COLO829 (cell line): ENCODE measurements around the gene ACP6.
"Not testable (repeated sequence)": the region's sequence is repeated elsewhere in the genome, so short reads cannot be mapped to it uniquely, and the experiment has no call there.

Experiments used
- DNase-seq: peaks from one replicate; pipeline ENCODE4 v3.0.0; 2012; ENCODE audit warnings: low spot score

The ACP6 gene

DNA sequence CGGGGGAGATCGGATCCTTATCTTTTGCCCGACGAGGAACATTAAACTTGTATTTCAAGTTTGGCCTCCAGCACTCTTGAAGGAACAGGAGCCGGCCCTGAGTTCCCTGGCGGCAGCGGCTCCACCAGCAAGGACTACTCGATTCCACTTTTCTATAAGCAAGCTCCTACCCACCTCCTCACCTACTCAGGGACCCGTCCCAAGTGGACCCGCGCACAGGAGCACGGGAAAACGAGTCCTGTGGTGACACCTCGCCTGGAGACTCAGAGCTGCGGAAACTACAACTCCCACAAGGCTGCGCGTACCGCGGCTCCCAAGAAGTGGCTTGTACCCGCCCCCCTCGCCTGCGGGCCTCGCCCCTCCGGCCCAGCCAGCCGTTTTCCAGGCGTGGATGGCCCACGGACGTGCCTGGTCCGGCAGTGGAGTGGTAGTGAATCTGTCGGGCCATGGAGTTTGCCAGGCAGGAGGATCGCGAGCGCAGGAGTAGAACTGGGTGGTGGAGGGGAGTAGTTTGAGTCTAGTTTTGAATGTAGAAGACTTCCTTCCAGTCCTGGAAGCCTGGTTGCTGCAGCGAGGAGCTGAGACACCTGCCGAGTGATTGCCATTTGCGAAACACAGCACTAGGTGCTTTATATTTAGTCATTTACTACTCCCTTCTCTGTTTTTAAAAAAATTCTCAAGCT lies at the start of gene ACP6:
TSS of gene ACP6 (minus strand) at position 206 of the 683 bp plus-strand sequence. CDS start 476 bp downstream, outside the sequence.
- peak; percentile 89 for DNase-seq

DNA sequence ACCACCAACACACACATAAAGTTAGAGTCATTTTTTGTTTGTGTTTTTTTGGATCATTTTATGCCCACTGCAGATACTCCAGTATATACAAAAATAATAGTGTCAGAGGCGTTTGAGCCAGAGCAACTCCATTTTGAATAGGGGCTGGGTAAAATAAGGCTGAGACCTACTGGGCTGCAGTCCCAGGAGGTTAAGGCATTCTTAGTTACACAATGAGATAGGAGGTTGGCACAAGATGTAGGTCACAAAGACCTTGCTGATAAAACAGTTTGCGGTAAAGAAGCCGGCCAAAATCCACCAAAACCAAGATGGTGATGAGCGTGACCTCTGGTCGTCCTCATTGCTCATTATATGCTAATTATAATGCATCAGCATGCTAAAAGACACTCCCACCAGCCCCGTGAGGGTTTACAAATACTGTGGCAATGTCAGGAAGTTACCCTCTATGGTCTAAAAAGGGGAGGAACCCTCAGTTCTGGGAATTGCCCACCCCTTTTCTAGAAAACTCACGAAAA lies 49.4 kb upstream of the ACP6 start:
- DNase-seq = no peak

GRCh38 chr1:147719029-147719698 lies 48.8 kb upstream of the ACP6 start:
- DNase-seq = no peak

GRCh38 chr1:147717706-147718097 lies 47.4 kb upstream of the ACP6 start:
- DNase-seq = no peak

DNA sequence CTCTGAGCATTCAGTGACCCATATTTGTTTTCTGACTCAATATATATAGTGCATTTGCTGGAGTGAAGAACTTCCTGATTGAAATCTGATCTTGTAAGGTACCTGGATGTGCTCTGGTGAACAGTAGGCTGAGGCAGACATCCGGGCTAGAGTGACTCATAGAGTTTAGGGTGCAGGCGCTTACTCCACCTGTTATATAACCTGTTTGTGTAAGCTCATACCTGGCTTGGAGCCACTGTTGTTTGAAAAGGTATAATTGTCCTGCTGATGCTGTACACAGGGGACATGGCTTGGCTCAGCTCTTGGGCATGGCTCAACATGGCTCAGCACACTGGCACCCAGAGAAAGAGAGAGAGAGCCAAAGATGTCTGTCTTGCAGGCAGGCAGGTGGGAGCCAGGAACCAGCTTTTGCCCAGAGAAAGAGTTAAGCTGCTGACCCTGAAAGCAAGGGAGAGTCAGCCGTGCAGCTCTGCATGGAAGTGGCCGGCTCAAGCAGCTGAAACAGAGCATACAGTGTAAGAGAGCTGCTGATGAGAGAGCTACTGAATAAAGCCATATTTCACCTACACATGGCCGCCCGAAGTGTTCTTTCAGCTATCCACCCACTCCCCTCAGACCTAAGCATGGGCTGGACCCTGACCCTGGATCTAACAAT lies 46.9 kb upstream of the ACP6 start:
- no peak for DNase-seq

DNA sequence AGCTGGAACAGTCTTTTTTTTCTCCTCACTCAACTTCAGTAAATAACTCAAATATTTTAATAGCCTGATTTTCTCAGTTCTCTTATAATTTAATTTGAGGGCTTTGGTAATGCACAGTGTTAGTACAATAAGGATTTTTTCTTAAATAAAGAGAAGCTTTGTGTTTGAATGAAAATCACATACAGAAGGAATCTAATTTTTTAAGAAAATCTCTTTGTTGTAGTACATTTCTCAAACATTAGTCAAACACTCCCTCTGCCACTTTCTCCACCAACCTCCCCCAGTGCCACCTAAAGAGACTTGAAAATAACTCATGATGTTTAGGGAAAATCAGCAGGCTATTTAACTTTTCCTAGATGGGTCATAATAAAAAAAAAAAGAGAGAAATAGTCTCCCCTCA lies 42.3 kb upstream of the ACP6 start:
- DNase-seq = peak; percentile 64

GRCh38 chr1:147700042-147701006 lies 30.0 kb upstream of the ACP6 start:
- DNase-seq = peak; percentile 92

DNA sequence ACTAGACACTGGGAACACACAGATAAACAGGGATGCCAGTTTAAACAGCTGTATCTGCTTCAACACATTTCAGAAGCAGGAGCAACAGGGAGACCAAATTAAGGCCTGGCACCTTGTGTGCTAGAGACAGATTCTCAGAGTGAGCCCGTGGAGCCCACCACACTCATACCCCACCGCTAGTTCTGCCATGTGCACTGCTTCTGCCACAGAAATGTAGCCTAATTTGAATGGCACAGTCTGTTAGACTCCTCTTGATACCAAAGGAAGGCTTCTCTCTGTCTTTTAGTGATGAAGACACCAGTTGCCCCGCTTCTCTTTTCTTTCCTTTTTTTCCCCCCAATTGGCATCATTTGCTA lies 29.3 kb upstream of the ACP6 start:
- DNase-seq = no peak

- DNase-seq = no peak
Observed at GRCh38 chr1:147683163-147683763, 12.9 kb upstream of the ACP6 start.

DNA sequence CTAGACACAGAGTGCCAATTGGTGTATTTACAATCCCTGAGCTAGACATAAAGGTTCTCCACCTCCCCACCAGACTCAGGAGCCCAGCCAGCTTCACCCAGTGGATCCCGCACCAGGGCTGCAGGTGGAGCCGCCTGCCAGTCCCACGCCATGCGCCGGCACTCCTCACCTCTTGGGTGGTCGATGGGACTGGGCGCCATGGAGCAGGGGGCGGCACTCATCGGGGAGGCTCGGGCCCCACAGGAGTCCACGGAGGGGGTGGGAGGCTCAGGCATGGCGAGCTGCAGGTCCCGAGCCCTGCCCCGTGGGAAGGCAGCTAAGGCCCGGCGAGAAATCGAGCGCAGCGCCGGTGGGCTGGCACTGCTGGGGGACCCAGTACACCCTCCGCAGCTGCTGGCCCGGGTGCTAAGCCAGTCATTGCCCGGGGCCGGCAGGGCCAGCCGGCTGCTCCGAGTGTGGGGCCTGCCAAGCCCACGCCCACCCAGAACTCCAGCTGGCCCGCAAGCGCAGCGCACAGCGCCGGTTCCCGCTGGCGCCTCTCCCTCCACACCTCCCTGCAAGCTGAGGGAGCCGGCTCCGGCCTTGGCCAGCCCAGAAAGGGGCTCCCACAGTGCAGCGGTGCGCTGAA lies 10.4 kb upstream of the ACP6 start:
- DNase-seq = not testable (repeated sequence)

- DNase-seq = not testable (repeated sequence)
Observed at GRCh38 chr1:147677681-147678080, 7.4 kb upstream of the ACP6 start.

GRCh38 chr1:147676311-147677085 lies 6.2 kb upstream of the ACP6 start:
- DNase-seq = peak; percentile 98

GRCh38 chr1:147673816-147674215 lies 3.5 kb upstream of the ACP6 start:
- DNase-seq = no peak

- DNase-seq = no peak
Observed at GRCh38 chr1:147673406-147673805, 3.1 kb upstream of the ACP6 start.

- peak; percentile 43 for DNase-seq
Observed at GRCh38 chr1:147669469-147670318, 630 bp downstream of the ACP6 start.

GRCh38 chr1:147665521-147665920 lies 4.8 kb downstream of the ACP6 start:
- DNase-seq = peak; percentile 26

GRCh38 chr1:147664206-147664605 lies 6.1 kb downstream of the ACP6 start:
- DNase-seq = no peak

DNA sequence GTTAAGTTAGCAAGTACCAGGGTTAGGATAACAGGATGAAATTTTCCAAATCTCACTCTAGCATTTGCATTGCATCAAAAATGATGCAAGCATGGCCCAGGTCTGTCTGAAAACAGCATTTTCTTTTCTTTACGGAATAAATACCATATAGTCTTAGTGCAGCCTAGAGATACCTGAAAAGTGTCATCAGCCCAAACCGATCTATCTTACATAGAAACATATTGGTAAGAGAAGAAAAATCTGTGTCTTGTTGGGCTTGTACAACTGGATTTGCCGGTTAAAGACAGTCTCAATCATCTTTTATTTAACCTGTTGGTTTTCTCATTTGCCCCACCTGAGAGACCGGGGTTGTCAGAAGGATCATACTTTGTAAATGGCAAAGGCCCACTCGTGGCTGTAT lies 15.8 kb downstream of the ACP6 start:
- DNase-seq = no peak

GRCh38 chr1:147652306-147652705 lies 18.0 kb downstream of the ACP6 start:
- no peak for DNase-seq
